A549 treated with Mapracorat at 1 μM for 4 hours (cell line): ENCODE results near the gene FANK1. TPM values are rescaled to one million over a fixed set of nuclear protein-coding genes. Genes with fewer than 3 reads are reported as not detected.

ENCODE experiments used
- total RNA-seq: library from RNA; stranded (reverse); fragments of 200-300 nt; extraction: Qiagen RNA extraction; gene quantifications from 5 replicates; pipeline ENCODE4 v1.2.3, GENCODE V29; 2022

The FANK1 gene, protein sequence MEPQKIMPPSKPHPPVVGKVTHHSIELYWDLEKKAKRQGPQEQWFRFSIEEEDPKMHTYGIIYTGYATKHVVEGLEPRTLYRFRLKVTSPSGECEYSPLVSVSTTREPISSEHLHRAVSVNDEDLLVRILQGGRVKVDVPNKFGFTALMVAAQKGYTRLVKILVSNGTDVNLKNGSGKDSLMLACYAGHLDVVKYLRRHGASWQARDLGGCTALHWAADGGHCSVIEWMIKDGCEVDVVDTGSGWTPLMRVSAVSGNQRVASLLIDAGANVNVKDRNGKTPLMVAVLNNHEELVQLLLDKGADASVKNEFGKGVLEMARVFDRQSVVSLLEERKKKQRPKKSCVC
- 2.2 to 3.3 TPM (median 2.3 TPM) in 5 replicates for total RNA-seq

DNA sequence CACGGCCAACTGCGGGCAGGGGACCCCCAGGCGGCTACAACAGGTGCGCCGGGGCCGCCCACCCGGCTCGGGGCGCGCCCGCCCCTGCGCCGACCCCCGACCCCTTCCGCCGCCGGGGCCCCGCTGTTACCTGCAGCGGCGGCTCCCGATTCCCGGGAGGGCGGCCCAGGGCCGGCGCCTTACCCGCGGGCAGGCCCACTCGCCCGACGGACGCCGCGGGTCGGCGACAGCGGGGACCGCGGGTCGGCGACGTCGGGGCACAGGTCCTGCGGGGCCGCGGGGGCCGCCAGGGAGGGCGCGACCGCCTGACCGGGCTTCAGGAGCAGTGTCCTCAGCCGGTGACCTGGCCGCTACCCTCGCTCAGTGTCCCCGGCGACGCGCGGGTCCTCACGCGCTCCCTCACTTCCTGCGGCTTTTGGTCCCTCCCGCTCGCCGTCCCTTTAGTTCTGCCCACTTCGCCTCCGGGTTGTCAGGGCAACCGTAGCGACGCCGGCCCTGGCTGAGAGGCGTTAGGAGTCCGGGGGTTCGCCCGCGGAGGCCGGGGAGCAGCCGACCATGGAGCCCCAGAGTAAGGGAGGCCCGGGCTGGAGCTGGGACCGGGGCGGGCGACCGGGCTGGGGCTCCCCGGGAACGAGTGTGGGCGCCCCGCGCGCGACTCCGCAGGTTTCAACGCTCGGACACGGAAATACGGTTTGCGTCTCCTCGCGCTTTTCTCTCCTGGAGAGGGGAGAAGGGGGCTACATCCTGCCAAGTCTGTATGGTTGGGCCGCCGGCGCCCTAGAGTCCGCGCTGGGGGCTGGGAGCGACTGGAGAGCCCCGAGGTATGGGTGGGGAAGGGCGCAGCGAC, at the start of gene FANK1:
Gene FANK1, plus strand, starts transcription at position 477 of the 847 bp plus-strand sequence. Its CDS starts 79 bp downstream, at position 556.

DNA sequence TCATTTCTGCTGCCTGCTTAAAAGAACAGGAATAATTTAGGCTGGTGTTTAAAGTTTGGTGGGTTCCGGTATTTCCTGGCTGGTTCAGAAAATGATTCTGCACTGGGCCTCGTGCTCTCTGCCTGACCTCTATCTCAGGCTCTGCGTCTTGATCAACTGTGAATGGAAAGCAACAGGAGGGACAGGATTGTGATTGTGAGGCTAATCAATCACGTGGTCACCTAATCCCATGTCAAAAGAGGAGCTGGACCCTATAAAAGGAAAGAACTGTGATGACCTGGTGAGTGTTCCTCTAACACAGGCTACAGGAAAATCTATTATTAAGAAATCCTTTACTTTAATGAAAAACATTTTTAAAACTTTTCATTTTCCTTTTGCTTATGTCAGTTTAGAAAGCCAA, 15.2 kb upstream of the FANK1 start, which contains the start of gene DHX32:
Gene DHX32, minus strand, starts transcription at position 101 of the 400 bp plus-strand sequence. CDS start 468 bp downstream, outside the sequence.

Other genes with a start within 250 kb of the FANK1 start
- gene TEX36, start 213.4 kb upstream of the FANK1 start, total RNA-seq = not detected in 5 replicates
- gene EDRF1, start 176.9 kb upstream of the FANK1 start, total RNA-seq = 12.8 to 17.4 TPM (median 16.3 TPM) in 5 replicates
- gene MMP21, start 120.7 kb upstream of the FANK1 start, total RNA-seq = 0.08 to 0.11 TPM in 2 of 5 replicates, not detected in the others
- 55.3 to 58.9 TPM (median 57.0 TPM) in 5 replicates for gene UROS, start 73.3 kb upstream of the FANK1 start, total RNA-seq
- gene BCCIP, start 73.0 kb upstream of the FANK1 start, total RNA-seq = 96.4 to 127 TPM (median 106 TPM) in 5 replicates
- 28.7 to 39.4 TPM (median 37.4 TPM) in 5 replicates for gene DHX32, start 15.3 kb upstream of the FANK1 start, total RNA-seq